SKM-1 (cell line): Measurements from ENCODE around the gene CMTR1.
A peak's percentile ranks its signal among the peaks of the same experiment; 100 is the strongest.

Source experiments
- DNase-seq: peaks from one replicate; lab custom pipeline; 2025; ENCODE audit not compliant: unreplicated experiment; lab: John Stamatoyannopoulos, UW

The CMTR1 gene

GRCh38 chr6:37511201-37511600 is 78.2 kb downstream of the CMTR1 start:
- DNase-seq: no peak

GRCh38 chr6:37511910-37512399 is 78.9 kb downstream of the CMTR1 start:
- no peak for DNase-seq

DNA sequence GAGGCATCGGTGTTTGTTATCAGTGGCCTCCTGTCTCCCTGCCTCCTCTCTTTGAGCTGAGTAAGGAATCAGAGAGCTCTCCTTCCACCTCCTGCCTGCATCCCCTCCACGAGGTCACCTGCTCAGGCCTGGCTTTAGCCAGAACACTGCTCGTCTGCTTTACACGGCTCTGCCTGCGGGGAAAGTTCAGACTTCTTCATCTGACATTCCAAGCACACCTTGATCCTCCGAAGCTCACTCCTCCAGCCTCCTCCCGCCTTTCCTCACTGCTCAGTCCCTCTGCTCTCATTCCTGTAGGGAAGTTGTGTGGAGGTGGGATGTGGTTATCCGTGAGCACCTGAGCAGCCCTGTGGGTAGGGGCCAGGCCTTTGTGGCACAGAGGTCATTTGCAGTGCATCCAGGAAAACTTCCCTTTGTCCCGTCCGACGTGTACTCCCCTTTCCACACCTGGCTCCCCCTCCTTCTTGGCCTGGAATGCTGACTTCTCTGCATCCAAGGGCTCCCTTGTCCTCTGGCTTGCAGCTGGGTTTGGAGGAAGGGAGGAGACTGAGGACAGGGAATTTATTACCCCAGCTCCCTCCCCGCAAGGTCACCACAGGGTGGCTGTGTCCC is 79.5 kb downstream of the CMTR1 start:
- DNase-seq: no peak

GRCh38 chr6:37513155-37513554 is 80.1 kb downstream of the CMTR1 start:
- no peak for DNase-seq

GRCh38 chr6:37513576-37513975 is 80.6 kb downstream of the CMTR1 start:
- DNase-seq: no peak

DNA sequence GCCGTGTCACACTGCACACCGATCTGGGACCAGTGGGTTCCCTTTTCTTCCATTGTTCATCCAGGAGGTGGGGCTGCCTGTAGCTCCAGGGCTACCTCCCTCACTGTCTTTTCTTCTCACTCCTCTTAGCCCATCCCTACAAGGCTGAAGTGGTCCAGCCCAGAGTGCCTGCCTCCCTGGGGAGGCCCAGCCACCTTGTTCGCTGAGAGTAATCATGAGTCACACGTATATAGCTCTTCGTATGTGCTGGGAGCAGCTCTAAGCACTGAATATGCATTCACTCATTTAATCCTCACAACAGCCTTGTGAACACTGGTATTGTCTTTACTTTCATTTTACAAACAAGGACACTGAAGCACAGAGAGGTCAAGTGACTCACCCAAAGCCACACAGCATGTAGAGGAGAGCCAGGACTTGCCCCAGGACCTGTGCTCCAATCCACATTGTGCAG is 81.3 kb downstream of the CMTR1 start:
- no peak for DNase-seq

GRCh38 chr6:37514837-37515236 is 81.8 kb downstream of the CMTR1 start:
- DNase-seq: no peak

GRCh38 chr6:37515712-37516075 is 82.7 kb downstream of the CMTR1 start:
- no peak for DNase-seq

DNA sequence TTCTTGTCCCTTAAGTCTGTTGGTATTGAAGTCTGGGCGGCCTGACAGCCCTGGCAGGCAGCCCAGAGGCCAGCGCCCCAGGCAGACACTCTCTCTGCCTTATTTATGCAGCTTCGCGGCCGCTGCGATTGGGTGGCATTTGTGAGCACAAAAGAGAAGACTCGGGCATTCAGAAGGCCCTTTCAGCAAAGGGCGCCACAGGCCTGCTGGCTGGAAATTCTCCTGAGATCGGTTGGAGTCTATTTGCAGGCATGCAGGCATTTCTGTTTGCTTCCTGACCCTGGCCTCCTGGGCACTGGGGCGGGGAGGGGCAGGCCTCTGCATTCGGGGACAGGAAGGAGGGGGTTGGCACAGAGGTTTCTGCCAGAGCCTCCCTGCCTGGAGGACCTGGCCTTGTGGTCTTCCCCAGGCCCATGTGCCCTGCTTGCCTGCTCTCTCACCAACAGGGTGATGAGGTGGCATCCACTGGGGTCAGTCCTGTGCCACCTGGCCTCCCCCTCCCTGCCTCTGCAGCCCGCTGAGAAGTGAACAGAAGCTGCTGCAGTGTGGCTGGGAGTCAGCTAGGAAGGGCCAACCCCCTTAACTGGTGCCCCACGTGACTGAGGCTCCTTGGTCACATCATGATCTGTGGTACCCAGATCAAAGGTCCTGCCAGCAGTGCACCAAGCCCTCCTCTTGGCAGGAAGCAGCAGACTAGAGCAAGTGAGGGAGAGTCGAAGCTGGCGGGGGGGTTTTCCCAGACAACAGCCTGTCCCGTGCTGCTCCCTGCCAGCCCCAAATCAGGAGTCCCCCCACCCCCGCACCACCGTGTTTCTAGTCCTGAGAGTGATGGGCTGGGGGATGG is 83.3 kb downstream of the CMTR1 start:
- DNase-seq: no peak

- DNase-seq: no peak
Observed at GRCh38 chr6:37516920-37517405, 83.9 kb downstream of the CMTR1 start.

DNA sequence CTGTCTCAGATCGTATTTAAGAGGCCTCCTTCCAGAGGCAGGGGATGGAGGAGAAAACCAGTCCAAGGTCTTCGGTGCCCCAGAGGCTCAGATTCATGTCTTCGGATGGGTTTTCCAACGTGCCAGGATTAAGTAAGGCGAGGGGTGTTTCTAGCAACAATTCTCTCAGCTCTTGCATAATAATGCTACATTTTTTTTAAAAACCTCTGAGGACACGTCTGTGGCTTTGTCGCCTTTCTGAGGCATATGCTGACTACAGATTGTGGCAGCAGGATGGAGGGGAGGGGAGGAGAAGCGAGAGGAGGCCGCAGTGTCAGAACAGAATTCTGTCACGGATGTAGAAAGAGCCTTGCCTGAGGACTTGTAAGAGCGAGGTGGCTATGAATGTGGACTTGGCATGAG is 84.4 kb downstream of the CMTR1 start:
- DNase-seq: peak; percentile 66

- DNase-seq: no peak
Observed at GRCh38 chr6:37518116-37518515, 85.1 kb downstream of the CMTR1 start.

DNA sequence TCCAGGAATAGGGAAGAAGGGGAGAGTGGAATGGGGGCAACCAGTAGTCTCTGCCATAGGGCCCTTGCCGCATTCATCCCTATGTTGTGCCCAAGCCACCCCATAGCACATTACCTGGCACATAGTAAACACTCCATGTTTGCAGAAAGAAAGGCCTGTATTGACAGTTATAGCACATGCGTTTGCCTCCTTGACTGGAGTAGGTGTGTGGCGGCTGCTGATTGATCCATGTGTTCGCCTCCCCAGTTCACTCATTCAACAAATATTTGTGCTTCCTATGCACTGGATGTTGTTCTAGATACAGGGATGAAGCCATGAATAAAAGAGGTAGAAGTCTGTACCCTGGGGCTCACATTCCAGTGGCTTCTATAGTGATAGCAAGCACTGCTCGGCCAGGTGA is 86.4 kb downstream of the CMTR1 start:
- DNase-seq: no peak

DNA sequence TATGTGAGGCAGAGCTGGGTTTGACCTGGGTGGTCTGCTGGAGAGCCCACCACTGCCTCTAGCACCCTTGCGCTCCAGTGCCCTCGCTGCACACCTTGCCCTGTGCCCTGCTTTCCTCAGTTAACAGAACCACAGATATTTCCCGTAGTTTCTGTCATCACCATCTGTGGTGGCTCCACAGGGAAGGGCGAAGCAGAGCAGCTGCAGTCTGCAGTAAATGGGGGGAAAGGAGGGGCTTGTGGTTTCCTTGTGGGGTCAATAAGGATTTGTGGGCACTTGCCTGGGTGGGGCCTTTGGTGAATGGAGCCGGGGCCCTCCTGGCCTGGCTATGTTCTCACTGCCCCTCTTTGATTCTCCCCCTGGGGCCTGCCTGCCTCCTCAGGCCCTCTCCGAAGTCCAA is 87.9 kb downstream of the CMTR1 start:
- no peak for DNase-seq

DNA sequence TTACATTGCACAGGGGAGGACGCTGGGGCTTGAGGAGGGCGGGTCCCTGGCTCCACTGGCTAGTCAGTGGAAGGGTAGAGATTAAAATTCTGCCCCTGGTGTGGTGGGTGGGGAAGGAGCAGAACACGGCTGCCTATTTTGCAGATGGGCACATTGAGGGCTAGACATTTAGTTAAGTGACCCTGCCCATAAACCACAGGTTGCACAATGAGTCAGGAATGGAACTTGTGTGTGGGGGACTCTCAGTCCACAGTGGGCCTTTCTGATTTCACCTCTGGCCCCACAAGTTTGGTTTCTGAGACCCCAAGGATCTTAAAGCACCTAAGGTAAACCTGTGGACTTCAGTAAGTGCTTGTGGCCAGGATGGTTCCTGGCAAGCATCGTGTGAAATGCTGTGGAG is 88.7 kb downstream of the CMTR1 start:
- DNase-seq: no peak

- DNase-seq: no peak
Observed at GRCh38 chr6:37522836-37523235, 89.8 kb downstream of the CMTR1 start.

GRCh38 chr6:37523412-37523811 is 90.4 kb downstream of the CMTR1 start:
- DNase-seq: no peak

DNA sequence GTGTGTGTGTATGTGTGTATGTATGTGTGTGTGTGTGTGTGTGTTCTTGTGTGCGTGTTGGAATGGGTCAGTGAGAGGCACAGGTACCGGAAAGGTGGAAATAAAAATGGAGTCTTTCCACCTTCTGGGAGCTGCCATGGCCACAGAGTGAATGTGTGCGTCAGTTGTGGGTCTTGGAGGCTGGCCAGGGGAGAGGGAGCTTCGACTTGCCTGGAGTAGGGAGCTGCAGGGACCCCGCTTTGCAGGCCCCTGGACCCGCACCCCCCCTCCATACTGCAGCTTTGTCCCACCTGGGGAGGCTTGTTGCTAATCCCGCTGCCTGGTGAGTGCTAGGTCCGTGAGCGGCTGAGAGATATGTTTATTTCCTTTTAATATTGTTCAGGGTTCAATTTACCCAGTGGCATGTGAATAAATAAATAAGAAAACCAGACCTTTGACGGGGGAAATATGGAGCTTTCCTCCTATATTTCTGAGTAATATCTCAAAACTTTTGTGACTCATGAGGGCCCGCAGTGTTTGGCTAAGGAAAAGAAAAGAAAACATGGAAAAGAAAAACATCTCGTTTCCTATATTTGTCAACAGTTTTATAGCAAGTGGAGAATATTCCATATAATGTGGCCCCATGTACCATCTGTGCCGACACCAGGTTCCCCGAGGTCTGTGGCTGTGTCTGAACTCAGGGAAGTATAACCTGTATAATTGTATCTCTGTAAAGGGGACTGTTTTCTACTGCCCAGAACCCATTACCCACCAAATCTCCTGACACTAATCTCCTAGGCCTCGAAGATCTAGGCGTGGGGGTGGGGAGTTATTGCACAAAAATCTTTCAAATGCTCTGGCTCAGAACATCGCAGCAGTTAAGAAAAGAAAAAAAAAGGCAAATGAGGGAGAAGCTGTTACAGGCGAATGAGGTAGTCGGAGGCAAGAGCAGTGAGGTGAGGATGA is 91.3 kb downstream of the CMTR1 start:
- DNase-seq: no peak

DNA sequence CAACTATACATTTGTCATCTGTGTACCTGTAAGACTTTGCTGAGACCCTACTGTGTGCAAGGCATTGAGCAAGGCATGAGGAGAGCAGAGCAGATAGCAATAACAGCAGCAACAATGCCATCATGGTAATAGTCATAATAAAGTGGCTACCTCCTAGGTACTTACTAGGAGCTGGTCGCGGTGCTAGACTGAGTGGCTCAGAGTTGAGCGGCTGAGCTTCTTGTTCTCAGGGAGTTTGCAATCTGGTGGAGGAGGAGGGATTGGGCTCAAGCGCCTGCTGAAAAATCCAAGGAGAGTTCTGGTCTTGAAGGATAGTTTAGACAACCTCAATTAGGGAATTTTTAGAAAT is 91.9 kb downstream of the CMTR1 start:
- no peak for DNase-seq

DNA sequence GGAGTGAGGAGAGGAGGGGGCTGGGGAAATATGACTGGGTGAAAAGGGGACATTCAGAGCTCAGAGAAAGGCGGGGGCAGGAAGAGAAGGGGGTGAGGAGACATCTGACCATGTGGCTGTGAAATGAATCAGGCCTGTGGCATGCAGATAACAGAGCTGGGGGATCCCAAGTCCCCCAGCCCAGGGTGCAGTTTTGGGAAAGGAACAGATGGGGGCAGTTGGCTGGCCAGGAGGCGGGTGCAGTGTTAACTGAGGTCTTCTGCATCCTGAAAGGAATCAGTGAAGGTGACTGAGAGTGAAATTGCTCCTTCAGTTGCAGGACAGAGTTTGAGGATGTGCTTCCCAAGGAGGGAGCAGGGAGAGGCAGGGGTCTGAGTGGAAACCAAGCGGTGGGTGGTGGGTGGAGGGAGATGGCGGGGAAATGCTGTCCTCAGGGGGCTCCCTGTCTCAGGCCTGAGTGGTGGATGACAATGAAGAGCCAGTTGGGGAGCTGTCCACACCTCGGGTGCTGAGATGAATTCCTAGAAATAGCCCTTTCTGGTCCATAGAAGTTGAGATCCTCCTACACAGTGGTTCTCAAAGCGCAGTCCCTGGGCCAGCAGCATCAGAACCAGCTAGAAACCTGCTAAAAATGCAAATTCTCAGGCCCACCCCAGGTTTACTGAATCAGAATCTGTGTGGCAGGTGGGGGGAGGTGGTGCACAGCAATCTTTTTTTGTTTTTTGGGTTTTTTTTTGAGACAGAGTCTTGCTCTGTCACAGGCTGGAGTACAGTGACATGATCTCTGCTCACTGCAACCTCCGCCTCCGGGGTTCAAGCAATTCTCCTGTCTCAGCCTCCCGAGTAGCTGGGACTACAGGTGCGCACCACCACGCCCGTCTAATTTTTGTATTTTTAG is 92.7 kb downstream of the CMTR1 start:
- no peak for DNase-seq
